GM21619 (cell line): ENCODE results near the gene MLLT3.

Experiments used
- ATAC-seq: cut with Tn5 transposase; IDR thresholded peaks from one replicate; pipeline ENCODE4 v1.9.1; 2021; ENCODE audit not compliant: unreplicated experiment

Gene MLLT3

DNA sequence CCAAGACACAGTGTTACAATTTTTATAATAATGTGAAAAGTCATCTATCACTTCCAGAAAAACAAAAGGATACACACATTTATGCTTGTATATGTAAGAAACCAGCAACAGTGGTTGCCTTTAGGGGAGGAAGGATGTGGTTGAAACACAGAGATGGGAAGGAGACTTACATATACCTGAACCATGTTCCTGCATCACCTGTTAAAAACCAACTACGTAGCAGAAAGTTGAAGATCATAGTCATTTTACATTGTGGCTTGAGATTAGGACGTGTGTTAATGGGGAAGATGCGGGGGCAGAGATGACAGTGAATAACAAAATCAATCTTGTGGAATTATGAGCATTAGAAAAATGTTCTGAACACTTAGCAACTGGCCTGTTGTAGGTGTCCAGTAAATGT is 307.3 kb downstream of the MLLT3 start:
- no peak for ATAC-seq

DNA sequence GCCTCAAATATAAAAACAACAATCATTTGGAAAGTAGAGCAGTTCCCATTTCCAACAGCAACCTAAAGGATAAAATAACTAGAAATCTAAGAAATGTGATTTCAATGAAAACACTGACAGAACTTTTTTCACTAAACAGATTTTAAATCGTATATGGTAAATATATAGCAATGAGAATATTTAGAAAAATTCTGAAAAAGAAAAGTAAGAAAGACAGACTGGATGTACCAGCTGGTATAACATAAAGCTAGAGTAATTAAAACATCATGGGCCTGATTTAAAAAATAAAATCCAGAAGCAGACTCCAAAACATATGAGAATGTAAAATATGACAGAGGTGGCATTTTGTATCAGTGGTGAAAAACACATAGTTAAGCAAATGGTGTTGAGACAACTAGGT is 308.9 kb downstream of the MLLT3 start:
- ATAC-seq, result no peak

DNA sequence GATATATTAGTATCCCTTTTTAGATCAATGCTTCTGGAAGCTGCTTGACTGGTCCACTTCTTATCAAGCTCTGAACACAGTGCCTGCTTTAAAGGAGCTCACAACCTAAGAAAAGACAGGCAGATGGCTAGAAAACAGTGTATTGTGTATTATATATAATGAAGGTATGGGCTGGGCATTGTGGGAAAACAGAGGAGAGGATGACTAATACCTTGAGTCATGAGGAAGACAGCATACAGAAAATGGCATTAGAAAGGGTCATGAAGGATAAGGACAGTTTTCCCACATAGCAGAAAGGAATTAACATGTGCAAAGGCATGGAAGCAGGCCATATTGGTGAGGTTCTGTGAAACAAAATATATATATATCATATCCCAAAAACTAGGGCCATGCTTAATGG is 309.6 kb downstream of the MLLT3 start:
- no peak for ATAC-seq

DNA sequence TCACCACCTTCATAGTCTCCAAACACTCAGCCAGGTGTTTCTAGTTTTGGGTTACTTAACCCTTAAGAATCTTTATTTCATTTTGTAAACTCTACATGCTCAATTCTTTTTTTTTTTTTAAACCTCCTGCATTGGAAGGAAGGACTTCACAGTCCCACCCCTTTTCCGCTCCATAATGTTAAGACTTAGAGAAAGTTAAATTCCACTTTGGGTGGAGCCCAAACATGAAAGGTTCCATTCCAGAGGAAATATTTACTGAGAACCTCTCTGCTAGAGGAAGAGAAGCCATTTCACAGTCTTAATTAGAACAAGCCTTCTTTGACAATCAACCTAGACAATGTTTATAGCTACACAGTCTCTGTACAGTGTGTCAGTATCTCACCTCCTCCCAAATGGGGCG is 312.3 kb downstream of the MLLT3 start:
- no peak for ATAC-seq

DNA sequence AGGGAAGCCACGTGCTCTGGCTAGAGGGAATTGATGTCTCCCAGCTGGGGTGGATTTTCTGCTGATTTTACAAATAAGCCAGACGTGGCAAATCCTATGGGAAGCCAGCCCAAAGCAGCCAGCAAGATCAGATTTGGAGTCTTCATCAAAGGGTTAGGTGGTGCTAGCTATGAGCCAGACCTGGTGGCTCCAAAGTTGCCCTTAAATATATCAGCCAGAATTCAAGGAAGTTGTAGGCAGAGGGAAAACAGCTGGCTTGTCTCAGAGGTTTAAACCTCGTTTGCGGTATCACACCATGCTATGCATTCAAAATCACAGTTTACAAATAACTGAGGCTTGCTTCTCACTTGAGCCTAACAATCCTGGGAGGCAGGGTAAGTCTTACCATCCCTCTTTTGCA is 313.2 kb downstream of the MLLT3 start:
- ATAC-seq, result no peak

DNA sequence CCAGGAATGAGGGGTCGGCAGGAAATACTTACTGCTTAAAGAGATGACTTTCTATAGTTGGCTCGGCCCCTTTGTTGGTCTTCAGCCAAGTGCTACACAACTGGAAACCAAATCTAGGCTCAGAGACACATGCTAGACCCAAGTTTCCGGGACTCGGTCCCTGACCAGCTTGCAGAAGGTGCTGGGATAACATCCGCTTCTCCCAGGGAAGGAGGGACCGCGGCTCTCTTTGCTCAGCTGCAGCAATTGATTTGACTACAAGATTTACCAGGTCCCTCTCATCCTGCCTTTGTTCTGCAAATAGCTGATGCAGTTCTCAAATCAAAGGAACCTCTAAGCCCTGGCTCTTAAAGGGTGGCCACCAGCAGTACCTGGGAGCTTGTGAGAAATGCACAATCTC is 314.7 kb downstream of the MLLT3 start:
- no peak for ATAC-seq

DNA sequence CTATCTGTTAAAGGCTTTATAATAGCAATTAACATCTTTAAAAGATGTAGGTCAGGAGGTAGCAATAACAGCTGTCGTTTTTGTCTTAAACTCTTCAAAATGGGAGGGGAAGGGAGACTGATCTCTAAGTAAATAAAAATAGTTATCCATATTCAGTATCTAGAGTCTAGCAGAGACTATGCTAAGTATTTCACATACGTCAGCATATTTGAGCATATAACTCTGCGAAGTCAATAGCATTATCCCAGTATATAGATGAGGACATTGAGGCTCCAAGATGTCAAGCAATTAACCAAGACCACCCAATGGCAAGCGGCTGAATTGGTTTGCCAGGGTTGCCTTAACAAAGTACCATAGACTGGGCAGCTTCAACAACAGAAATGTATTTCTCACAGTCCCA is 316.8 kb downstream of the MLLT3 start:
- no peak for ATAC-seq

DNA sequence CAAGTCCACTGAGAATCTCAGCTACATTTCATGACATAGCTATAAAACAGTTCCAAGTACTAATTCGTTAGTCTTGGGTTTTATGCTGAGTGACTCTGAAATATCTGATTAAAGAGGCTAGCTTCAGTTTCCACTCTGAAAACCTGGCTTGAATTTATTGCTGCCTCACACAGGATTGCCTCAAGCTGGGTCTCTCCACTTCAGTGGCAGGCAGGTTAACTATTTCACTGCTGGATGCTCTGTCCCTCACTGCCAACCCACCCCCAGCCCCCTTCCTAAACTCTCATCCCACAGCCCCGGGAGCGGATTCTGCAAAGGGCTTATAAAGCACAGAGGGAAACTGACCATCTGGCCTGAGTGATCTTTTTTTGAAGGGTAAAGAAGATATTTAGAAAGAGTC is 318.3 kb downstream of the MLLT3 start:
- no peak for ATAC-seq

DNA sequence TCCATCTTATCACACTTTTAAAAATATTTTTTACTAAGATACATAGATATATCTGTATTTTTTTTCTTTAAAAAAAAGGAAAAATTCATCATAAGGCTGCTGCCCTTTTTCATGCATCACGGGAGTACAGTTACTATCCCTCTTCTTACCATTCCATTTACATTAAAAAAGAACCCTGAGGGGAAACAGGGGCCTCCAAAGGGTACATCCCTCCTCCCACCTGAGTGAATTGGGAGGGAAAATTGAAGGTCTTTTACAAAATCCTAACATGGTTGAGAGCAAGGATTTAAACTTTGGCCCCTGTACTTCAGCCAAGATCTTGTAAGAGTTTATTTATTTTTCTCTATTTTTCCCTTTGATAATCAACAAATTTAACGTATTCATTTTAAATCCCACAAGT is 319.2 kb downstream of the MLLT3 start:
- no peak for ATAC-seq

DNA sequence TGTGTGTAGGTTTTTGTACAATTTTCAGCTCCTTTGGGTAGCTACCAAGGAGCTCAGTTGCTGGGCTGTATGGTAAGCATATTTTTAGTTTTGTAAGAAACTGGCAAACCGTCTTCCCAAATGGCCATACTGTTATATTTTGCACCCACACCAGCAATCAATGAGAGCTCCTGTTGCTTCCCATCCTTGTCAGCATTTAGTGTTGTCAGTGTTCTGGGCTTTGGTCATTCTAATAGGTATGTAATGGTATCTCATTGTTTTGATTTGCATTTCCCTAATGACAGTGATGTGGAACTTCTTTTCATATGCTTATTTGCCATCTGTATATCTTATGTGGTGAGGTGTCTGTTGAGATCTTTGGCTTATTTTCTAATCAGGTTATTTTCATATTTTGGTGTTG is 320.1 kb downstream of the MLLT3 start:
- ATAC-seq, result no peak

DNA sequence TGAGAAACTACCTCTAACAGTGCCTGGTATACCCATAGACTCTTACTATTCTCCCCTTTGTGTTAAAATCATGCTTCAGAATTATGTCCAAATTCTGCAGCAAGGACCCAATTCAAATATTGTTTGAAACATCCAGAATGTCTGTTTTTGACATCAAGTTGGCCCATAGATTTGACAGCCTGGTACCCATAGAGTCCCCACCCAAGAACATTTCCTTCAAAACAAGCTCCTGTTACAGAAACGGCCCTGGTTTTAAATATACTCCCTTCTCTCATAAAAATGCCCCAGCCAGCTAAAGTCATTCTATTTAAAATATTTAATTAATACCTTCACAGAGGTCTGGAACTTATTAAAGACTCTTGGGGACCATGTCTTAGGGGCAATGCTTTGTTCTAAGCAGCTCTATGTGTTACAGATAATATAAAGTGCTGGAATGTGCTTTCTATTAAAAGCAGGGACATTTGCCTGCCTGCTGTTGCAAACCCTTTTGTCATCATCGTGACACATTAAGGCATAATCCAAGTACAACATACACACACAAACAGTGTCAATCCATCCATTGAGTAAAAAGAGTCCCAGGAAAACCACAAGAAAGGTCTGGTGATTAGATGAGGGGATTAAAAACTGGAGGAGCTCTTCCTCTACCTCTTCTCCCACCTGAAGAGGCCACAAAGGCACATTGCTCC is 321.7 kb downstream of the MLLT3 start:
- ATAC-seq, result no peak

DNA sequence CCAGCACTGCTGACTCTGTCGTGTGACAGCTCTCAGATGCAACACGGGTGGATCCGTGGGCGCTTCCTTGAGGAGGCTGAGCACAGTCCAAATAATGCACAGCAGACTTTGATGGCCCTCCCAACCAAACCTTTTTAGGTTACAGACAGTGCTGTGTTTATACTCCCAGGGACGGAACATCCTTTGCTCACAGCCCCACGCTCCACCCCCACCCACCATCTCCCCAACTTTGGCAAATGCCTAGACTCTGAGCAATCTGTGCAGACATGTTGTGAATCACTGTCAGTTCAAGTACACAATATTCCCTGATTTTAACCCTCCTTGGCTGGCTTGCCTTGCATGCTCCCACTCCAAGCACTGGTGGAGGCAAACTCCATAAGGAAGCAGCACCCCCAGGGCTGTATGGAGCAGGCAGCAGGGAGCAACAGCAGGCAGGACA is 324.6 kb downstream of the MLLT3 start:
- ATAC-seq, result no peak

DNA sequence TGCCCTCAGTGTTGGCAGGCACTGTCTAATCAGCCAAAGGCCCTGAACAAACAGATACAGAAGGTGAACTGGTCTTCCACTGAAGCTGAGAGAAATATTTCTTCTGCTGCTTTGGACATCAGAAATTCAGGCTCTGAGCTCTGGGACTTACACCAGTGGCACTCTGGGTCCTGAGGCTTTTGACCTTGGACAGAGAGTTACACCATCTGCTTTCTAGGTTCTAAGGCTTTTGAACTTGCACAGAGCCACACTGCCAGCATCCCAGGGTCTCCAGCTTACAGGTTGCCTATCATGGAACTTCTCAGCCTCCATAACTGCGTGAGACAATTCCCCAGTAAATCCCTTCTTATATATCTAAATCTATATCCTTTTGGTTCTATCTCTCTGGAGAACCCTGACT is 326.7 kb downstream of the MLLT3 start:
- no peak for ATAC-seq

DNA sequence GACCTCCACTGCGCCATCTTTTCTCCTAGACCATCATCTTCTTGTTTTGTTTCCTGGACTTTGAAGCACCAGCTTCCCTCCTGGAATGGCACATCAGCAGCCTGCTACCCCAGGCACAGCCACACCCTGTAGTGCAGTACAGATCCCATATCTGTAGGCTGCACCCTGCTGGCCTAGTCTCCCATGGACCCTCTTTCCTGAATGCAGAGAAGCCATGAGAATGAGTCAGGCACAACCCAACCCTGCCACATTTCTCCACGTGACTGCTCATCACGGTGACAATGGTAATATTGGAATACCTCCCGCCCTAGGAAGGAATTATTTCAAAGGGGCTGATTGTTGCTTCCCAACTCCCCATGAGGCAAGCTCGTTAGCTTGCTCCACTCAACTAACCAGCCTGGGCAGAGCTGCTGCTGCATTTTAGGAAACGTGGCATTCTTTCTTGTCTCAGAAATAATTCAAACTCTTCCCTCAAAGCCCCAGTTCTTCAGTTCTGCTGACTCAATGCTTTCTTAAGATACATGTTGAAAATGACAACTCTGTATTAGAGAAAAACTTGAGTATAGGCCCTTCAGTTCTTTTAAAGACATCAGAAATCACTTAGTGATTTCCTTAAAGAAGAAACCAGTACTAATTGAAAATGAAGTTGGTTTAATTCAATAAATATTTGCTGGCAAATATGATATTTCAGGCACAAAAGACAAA is 328.1 kb downstream of the MLLT3 start:
- ATAC-seq, result no peak

DNA sequence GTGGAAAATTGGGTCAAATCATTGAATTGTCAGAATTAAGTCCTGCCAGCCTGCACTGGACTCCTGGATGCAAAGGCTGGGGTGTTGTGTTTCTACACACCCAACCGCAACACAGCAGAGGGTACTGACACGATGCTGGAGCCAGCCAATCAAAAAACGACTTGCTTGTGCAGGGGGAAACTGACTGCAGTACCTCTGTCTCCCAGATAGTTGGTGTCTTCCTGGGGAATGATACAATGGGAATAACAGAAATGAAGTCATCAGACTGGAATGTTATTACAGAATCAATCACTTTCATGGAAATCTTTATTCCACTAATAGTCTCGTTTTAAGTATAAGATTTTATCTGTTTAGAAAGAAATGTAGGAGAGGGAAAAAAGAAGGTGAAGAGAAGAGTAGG is 330.3 kb downstream of the MLLT3 start:
- ATAC-seq, result no peak
